Tibial nerve (tissue), 4 donors: ENCODE results near the gene MEIS2. TPM values are rescaled to one million over a fixed set of nuclear protein-coding genes. Genes with fewer than 3 reads are reported as not detected.

Experiments
- DNase-seq, 2 donors: peaks; one replicate each; pipeline ENCODE4 v3.0.0-alpha.2; 2019; ENCODE audit warnings: low spot score in 2 of 2
- H3K27ac ChIP-seq, 4 donors: fragments of 200-600 bp; sonication (generic) in 3 of 4; one replicate each; pipeline ENCODE4 v1.5.1; 2017 to 2019; ENCODE audit warnings: mild to moderate bottlenecking in 1 of 4
- H3K27me3 ChIP-seq, 2 donors: fragments of 200-600 bp; sonication (generic) in 1 of 2; one replicate each; pipeline versions ENCODE4 v1.5.1 to v1.6.0; 2017 to 2019
- H3K36me3 ChIP-seq, 3 donors: fragments of 200-600 bp; sonication (generic); one replicate each; pipeline ENCODE4 v1.5.1; 2018 to 2019
- H3K4me1 ChIP-seq, 4 donors: fragments of 200-600 bp; sonication (generic) in 3 of 4; one replicate each; pipeline ENCODE4 v1.5.1; 2017 to 2019
- H3K4me3 ChIP-seq, 4 donors: fragments of 200-600 bp; sonication (generic) in 3 of 4; one replicate each; pipeline ENCODE4 v1.5.1; 2017 to 2019; ENCODE audit warnings: mild to moderate bottlenecking in 1 of 4, moderate library complexity in 1 of 4
- H3K9me3 ChIP-seq, 4 donors: fragments of 200-600 bp; sonication (generic) in 3 of 4; one replicate each; pipeline ENCODE4 v1.5.1; 2017 to 2019
- CTCF ChIP-seq, 5 experiments: fragments of 200-600 bp in 3 of 5; fragments of 450-650 bp in 2 of 5; sonication (generic) in 3 of 5; IDR thresholded peaks; one replicate each; pipeline ENCODE4 v1.5.1; 2016 to 2019; ENCODE audit warnings: antibody characterized with exemption in 5 of 5, mild to moderate bottlenecking in 3 of 5, moderate library complexity in 2 of 5
- EP300 ChIP-seq, 2 donors: sonication (generic); formaldehyde crosslinking; IDR thresholded peaks; one replicate each; pipeline ENCODE4 v1.6.1; 2017; ENCODE audit warnings: antibody characterized with exemption in 2 of 2, mild to moderate bottlenecking in 1 of 2
- POLR2A ChIP-seq, 2 donors: fragments of 450-650 bp; IDR thresholded peaks; one replicate each; pipeline ENCODE4 v1.6.1; 2017; ENCODE audit warnings: antibody characterized with exemption in 2 of 2, mild to moderate bottlenecking in 2 of 2, moderate library complexity in 2 of 2
- WGBS, 2 donors: methylation state at CpG; one replicate each; pipeline ENCODE4 v1.1.5; 2018; 5-methylcytosine and 5-hydroxymethylcytosine counted together
- total RNA-seq, 4 donors: library from RNA; depleted of rRNA; stranded (reverse); fragments of >200 nt; gene quantifications; one replicate each; pipeline ENCODE4 v1.1.0, GENCODE V29; 2016

Gene MEIS2
- total RNA-seq, 4 donors from 2014 or later: 9.4 to 15.7 (median 14.3) TPM

- H3K36me3 ChIP-seq: no peaks in the 10 kb centered on the region
- 73 to 81% methylated on average over 3 of the region's 3 CpGs for WGBS, 2 donors
- no peak for DNase-seq
- H3K27ac ChIP-seq: no peak overlapping the region
- no peaks in the 10 kb centered on the region for H3K9me3 ChIP-seq
- TF ChIP-seq EP300 (IDR thresholded peaks at IDR 0.05) (no peak), CTCF (IDR thresholded peaks at IDR 0.05) (no peak), POLR2A (IDR thresholded peaks at IDR 0.05) (no peak)
- H3K4me3 ChIP-seq: no peak overlapping the region
- no peaks in the 10 kb centered on the region for H3K27me3 ChIP-seq
- H3K4me1 ChIP-seq: no peaks in the 10 kb centered on the region
These were observed 29.2 kb downstream of the MEIS2 start for GRCh38 chr15:37071134-37071533.

GRCh38 chr15:37070686-37071085 lies 29.7 kb downstream of the MEIS2 start:
- Histone ChIP-seq H3K4me1 (no peaks in the 10 kb centered on the region), H3K27me3 (no peaks in the 10 kb centered on the region), H3K4me3 (no peak overlapping the region), H3K36me3 (no peaks in the 10 kb centered on the region), H3K27ac (no peak overlapping the region), H3K9me3 (no peaks in the 10 kb centered on the region)
- no peak for TF ChIP-seq POLR2A (IDR thresholded peaks at IDR 0.05)
- no peak for TF ChIP-seq EP300 (IDR thresholded peaks at IDR 0.05)
- TF ChIP-seq CTCF (IDR thresholded peaks at IDR 0.05): no peak
- WGBS, 2 donors: 83 to 89% methylated on average over 2 of the region's 2 CpGs
- DNase-seq: no peak

- 93 to 100% methylated on average over 1 of the region's 1 CpG for WGBS, 2 donors
- TF ChIP-seq CTCF (IDR thresholded peaks at IDR 0.05) (no peak), POLR2A (IDR thresholded peaks at IDR 0.05) (no peak), EP300 (IDR thresholded peaks at IDR 0.05) (no peak)
- no peak for DNase-seq
These were observed 38.4 kb downstream of the MEIS2 start for GRCh38 chr15:37061996-37062395.

GRCh38 chr15:37059086-37059485 lies 41.3 kb downstream of the MEIS2 start:
- H3K9me3 ChIP-seq: no peaks in the 10 kb centered on the region
- no peak overlapping the region for H3K27ac ChIP-seq
- H3K4me3 ChIP-seq: no peak overlapping the region
- DNase-seq: no peak
- H3K27me3 ChIP-seq: peaks cover 0 to 6% of the 10 kb centered on the region in 2 donors
- TF ChIP-seq POLR2A (IDR thresholded peaks at IDR 0.05) (no peak), CTCF (IDR thresholded peaks at IDR 0.05) (no peak), EP300 (IDR thresholded peaks at IDR 0.05) (no peak)
- 10 to 19% methylated on average over 2 of the region's 2 CpGs for WGBS, 2 donors
- peaks cover 0 to 17% (median 0%) of the 10 kb centered on the region in 4 donors for H3K4me1 ChIP-seq
- H3K36me3 ChIP-seq: no peaks in the 10 kb centered on the region

More at GRCh38 chr15:37061996-37062395, 38.4 kb downstream of the MEIS2 start:
- Histone ChIP-seq H3K4me3 (no peak overlapping the region), H3K4me1 (peaks cover 0 to 11% (median 0%) of the 10 kb centered on the region in 4 donors), H3K36me3 (no peaks in the 10 kb centered on the region), H3K27me3 (peaks cover 0 to 6% of the 10 kb centered on the region in 2 donors), H3K27ac (no peak overlapping the region), H3K9me3 (no peaks in the 10 kb centered on the region)

- Histone ChIP-seq H3K4me3 (no peak overlapping the region), H3K4me1 (peaks cover 0 to 17% (median 0%) of the 10 kb centered on the region in 4 donors), H3K27ac (no peak overlapping the region)
These were observed 41.9 kb downstream of the MEIS2 start for GRCh38 chr15:37058316-37058985.

More at GRCh38 chr15:37058316-37058985, 41.9 kb downstream of the MEIS2 start:
- peaks cover 0 to 6% of the 10 kb centered on the region in 2 donors for H3K27me3 ChIP-seq
- no peaks in the 10 kb centered on the region for H3K36me3 ChIP-seq
- DNase-seq: no peak
- TF ChIP-seq EP300 (IDR thresholded peaks at IDR 0.05) (no peak), POLR2A (IDR thresholded peaks at IDR 0.05) (no peak), CTCF (IDR thresholded peaks at IDR 0.05) (no peak)
- WGBS, 2 donors: 50 to 53% methylated on average over 6 of the region's 6 CpGs
- no peaks in the 10 kb centered on the region for H3K9me3 ChIP-seq
